ENCODE results near the gene OTOP1.
"Not testable (repeated sequence)": the region's sequence is repeated elsewhere in the genome, so short reads cannot be mapped to it uniquely, and the experiment has no call there.

GRCh38 chr4:4143376-4143775 lies 83.4 kb downstream of the OTOP1 start:
- TF ChIP-seq CTCF (IDR thresholded peaks at IDR 0.05; ENCODE audit: insufficient read depth, low read length); REST (IDR thresholded peaks at IDR 0.05; ENCODE audit: insufficient replicate concordance, low read depth); POLR2AphosphoS5 (IDR thresholded peaks at IDR 0.05; ENCODE audit: low read depth): not testable (repeated sequence)
